GM19463 (cell line): ENCODE measurements around the gene NDUFS6.

Experiments used
- ATAC-seq: cut with Tn5 transposase; IDR thresholded peaks from one replicate; pipeline ENCODE4 v1.9.1; 2021; ENCODE audit warnings: mild to moderate bottlenecking, moderate library complexity; ENCODE audit not compliant: unreplicated experiment

Gene NDUFS6

GRCh38 chr5:1845696-1846095 is 44.5 kb downstream of the NDUFS6 start:
- ATAC-seq, result no peak

DNA sequence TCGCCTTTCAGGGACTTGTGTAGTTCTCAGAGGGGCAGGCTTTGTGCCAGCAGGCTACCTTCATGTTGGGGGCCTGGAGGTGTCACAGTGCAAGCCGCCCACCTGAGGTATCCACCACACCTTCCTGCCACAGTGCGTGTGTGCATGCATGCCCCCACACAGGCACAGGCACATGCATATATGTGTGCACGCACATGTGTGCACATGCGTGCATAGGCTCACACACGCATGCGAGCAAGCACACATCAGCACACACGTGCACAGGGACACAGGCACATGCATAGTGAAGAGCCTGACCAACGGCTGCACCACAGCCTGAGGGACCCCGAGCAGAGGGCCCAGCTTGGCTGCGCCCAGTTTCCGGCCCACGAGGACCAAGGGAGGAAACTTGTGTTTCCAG is 45.4 kb downstream of the NDUFS6 start:
- ATAC-seq, result no peak

DNA sequence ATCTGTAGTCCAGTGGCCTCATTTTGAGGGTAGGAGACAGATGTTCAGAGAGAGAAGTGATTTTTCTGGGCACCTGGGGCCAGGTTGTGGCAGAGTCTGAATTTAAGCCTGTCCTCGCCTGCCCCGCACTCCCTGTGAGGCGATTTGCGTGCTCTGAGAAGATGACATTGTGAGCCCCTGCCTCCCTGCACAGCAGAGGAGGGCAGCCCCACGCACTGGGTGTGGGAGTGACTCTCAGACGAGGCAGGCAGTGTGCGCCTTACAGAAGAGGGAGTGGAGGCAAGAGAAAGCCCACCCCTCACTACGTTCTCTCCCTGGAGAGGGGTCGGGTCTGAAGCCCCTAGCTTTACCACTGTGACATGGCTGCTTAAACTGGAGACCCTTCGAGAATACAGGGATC is 45.8 kb downstream of the NDUFS6 start:
- ATAC-seq, result no peak

GRCh38 chr5:1847611-1848010 is 46.4 kb downstream of the NDUFS6 start:
- no peak for ATAC-seq

GRCh38 chr5:1850324-1851154 is 49.3 kb downstream of the NDUFS6 start:
- no peak for ATAC-seq

DNA sequence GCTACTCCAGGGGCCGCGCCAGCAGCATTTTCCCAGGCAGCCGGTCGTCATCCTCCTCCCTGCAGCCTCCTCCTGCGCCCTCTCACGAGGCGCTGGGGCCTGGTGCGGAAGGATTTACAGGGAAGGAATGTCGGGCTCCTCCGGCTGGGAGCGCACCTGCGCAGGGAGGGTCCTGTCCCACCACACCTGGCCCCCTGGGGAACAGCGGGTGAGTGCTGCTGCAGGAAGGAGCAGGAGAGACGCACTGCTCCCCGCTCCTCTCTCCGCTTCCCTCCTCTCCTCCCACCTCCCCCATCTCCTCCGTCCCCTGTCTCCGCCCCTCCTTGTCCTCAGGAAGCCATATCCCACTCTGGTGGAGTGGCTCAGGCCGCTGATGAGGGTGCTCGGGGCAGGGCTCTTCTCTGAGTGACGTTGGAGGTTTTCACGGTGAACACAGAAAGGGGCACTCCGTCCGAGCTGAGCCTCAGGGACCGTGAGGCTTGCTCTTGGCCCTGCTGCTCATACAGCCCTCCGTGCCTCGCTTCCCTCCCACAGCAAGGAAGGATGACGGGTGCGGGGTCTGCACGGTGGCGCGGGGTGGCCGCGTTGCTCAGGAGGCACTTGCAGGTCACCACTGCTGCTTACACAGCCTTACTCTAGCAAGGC is 50.2 kb downstream of the NDUFS6 start:
- ATAC-seq, result no peak

GRCh38 chr5:1852324-1852947 is 51.2 kb downstream of the NDUFS6 start:
- ATAC-seq, result no peak

GRCh38 chr5:1853531-1853930 is 52.3 kb downstream of the NDUFS6 start:
- no peak for ATAC-seq

DNA sequence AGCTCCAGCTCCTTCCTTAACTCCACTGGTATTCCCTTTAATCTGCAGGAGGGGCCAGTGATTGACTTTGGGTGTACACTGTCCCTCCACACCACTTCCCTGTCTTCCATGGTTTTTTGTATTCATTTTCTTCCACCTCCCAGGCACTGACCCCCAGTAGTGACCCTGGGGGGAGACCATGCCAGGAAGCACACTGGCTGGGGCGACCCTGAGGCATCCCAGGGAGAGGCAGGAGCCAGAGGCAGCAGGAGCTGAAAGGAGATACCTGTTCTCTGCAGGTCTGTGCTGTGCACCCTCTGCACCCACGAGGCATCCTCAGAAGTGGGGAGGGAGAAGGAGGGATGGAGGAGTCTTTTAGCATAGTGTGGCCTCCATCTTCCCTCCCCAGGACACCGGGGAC is 53.9 kb downstream of the NDUFS6 start:
- no peak for ATAC-seq

DNA sequence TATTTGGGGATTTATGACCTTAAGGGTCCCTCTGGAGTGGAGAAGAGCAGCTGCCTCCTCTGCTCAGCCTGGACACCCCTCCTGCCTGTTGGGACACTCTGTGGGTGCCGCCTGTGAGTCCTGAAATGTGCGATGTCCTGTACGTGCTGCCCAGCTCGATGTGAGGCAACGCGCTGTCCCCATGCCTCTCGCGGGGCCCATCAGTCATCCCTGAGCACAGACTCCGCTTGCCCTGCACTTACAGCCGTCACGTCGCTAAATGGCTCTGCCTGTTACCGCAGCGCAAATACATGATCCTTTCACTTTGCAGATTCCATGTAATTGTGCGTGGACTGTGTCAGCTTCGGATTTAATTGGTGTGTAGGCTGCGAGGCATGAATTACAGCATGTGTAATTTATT is 54.4 kb downstream of the NDUFS6 start:
- ATAC-seq, result no peak

GRCh38 chr5:1856596-1857255 is 55.5 kb downstream of the NDUFS6 start:
- ATAC-seq, result no peak

GRCh38 chr5:1857256-1857600 is 56.0 kb downstream of the NDUFS6 start:
- no peak for ATAC-seq

GRCh38 chr5:1858436-1858835 is 57.2 kb downstream of the NDUFS6 start:
- no peak for ATAC-seq

DNA sequence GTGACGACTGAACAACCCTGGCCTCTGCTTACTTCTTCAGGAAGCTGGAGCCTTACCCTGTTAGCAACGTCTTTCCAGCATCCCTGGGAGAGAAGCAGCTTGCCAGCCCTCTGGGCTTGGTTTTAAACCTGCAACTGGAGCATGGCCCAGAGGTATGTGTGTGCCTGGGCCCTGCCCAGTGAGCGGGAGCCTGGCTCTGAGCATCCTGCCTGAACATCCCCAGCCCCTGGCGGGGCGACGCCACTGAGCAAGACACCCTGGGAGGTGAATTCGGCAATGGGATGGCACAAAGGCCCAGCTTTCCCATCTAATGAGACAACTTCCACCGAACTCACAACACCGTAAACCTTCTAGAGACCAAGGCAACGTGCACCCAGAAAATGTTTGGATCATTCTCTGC is 57.9 kb downstream of the NDUFS6 start:
- no peak for ATAC-seq

GRCh38 chr5:1860021-1860610 is 58.9 kb downstream of the NDUFS6 start:
- no peak for ATAC-seq

DNA sequence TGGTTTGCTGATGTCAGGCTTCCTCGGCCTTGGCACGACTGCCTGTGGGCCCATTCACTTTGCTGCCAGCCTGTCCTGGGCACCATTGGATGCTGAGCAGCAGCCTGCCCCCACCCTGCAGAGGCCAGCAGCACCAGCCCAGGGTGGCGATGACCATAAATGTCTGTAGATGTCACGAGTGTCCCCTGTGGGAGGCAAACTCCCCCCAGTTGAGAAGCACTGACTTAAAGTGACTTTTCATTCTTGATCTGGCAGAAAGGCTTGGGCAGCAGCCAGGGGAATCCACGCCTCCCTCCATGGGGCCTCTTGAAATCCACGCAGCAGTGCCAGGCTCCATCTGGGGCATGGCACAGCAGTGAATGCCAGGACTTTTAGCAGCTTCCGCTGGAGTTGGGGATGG is 59.7 kb downstream of the NDUFS6 start:
- ATAC-seq, result no peak

DNA sequence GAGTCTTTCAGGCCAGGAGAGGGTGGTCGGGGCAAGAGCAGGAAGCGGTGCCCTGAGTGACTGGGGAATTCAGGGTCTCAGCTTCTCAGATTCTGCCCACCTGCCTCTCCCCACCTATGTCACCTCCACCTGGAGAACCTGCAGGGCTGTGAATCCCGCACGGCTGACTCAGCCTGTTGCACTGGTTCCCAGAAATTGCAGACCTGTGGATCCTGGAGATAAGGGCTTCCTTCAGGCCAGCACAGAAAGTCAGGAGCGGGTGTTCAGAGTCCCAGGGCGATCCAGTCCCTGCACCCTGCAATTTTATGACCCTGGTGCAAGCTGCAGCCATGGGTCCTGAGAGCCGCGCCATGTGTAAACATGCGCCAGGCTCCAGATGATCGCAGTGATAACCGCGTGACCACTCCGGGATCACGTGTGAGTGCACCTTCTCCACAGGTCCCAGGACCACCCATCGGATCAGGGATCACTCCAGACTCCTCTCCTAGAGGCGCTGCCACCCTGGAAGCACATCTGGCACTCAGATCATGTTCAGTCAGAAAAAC is 63.8 kb downstream of the NDUFS6 start:
- no peak for ATAC-seq

DNA sequence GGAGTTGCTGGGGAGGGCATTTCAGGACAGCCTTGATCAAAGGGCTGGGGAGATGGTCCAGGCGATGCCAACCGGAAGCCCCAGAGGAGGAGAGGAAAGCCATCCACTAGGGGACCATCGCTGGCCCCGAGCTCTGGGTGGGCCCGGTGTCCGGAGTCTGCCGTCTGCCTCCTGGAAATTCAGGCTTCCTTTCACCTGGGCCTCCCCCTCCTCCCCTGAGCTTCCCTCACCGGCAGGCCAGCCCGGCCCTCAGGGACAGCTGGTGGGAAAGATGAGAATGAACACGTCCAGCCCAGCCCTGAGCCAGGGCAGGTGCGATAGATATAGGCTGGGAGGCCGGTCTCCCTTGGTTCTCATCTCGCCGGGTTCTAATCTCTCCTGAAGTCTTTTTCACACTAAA is 64.3 kb downstream of the NDUFS6 start:
- ATAC-seq, result no peak
